Heart left ventricle (tissue), 16 donors: ENCODE results near the gene VWA8. TPM values are rescaled to one million over a fixed set of nuclear protein-coding genes. Genes with fewer than 3 reads are reported as not detected.
A peak's percentile ranks its signal among the peaks of the same experiment; 100 is the strongest.

Experiments
- ATAC-seq, 4 donors: fragments of 200-7000 bp; cut with Tn5 transposase; one replicate each; pipeline ENCODE4 v1.9.1; 2020 to 2022; ENCODE audit warnings: moderate library complexity in 4 of 4, mild to moderate bottlenecking in 3 of 4, moderate number of reproducible peaks in 1 of 4
- DNase-seq, 5 donors: peaks; one replicate each; pipeline ENCODE4 v3.0.0-alpha.2; 2020
- H3K27ac ChIP-seq, 12 donors: fragments of 200-600 bp; sonication (generic) in 4 of 12; one replicate each; pipeline versions ENCODE4 v1.5.0 to v1.8.0; 2016 to 2022; ENCODE audit warnings: mild to moderate bottlenecking in 2 of 12
- H3K27me3 ChIP-seq, 9 donors: fragments of 200-600 bp; sonication (generic) in 2 of 9; one replicate each; pipeline versions ENCODE4 v1.5.1 to v1.8.0; 2016 to 2022; ENCODE audit warnings: mild to moderate bottlenecking in 3 of 9
- H3K36me3 ChIP-seq, 9 donors: fragments of 200-600 bp; sonication (generic) in 2 of 9; one replicate each; pipeline versions ENCODE4 v1.5.0 to v1.8.0; 2018 to 2022; ENCODE audit warnings: mild to moderate bottlenecking in 2 of 9
- H3K4me1 ChIP-seq, 12 donors: fragments of 200-600 bp; sonication (generic) in 4 of 12; one replicate each; pipeline versions ENCODE4 v1.5.0 to v1.8.0; 2016 to 2022; ENCODE audit warnings: mild to moderate bottlenecking in 3 of 12
- H3K4me3 ChIP-seq, 12 donors: fragments of 200-600 bp; sonication (generic) in 4 of 12; one replicate each; pipeline versions ENCODE4 v1.5.0 to v1.8.0; 2017 to 2022; ENCODE audit warnings: mild to moderate bottlenecking in 9 of 12, moderate library complexity in 4 of 12
- H3K9me3 ChIP-seq, 12 donors: fragments of 200-600 bp; sonication (generic) in 4 of 12; one replicate each; pipeline versions ENCODE4 v1.5.0 to v1.8.0; 2016 to 2022; ENCODE audit warnings: mild to moderate bottlenecking in 1 of 12
- CTCF ChIP-seq, 12 donors: fragments of 200-600 bp; sonication (generic) in 4 of 12; IDR thresholded peaks; one replicate each; pipeline versions ENCODE4 v1.5.0 to v1.8.0; 2018 to 2022; ENCODE audit warnings: antibody characterized with exemption in 12 of 12, mild to moderate bottlenecking in 5 of 12
- POLR2A ChIP-seq, 2 donors: fragments of 450-650 bp; IDR thresholded peaks; one replicate each; pipeline ENCODE4 v1.6.1; 2017; ENCODE audit warnings: antibody characterized with exemption in 2 of 2, mild to moderate bottlenecking in 2 of 2, moderate library complexity in 2 of 2
- WGBS, 4 donors: extraction: QIAGEN DNeasy Blood & Tissue Kit in 2 of 4; methylation state at CpG; one replicate each; pipeline versions ENCODE4 v1.1.5 to v1.1.7; 2013 to 2018; 5-methylcytosine and 5-hydroxymethylcytosine counted together
- intact Hi-C, 10 donors: fragments of 100-400 bp; cut with DNase I; formaldehyde crosslinking; loops; one replicate each; pipeline versions ENCODE4 v1.11.1 to v1.14.2; 2022
- polyA plus RNA-seq, 2 donors: library from polyadenylated mRNA; stranded (reverse); fragments of 200-250 nt; gene quantifications; one replicate each; pipeline ENCODE4 v1.2.3, GENCODE V29; 2013
- total RNA-seq, 9 donors: library from RNA; depleted of rRNA in 2 of 9; stranded (reverse); fragments of >200 nt in 2 of 9; fragmentation: NEBNext Ultra II Directional in 3 of 9; extraction: Animal tissue kit (Norgen Biotek cat#: 25700) in 3 of 9; gene quantifications; one replicate each; pipeline versions ENCODE4 v1.1.0 to v1.2.4, GENCODE V29; 2016 to 2023
- donor health status: ischemic (EF 13 %, LVEDD 7.1; RV severe dilation, severe dysfunction).
- donor health status: healthy with polysubstance abuse.
- donor health status: DM: no; HTN: yes; CAD: no.
- donor health status: DM: no; HTN: no; CAD: no.
- donor health status: ischemic (EF 25% LVEDD 6.9; RV normal size, moderate dysfunction).
- donor health status: ischemic (EF 25% LVEDD 5.7; RV mildly dilated, moderate dysfunction).
- donor health status: healthy.
- donor health status: DM: yes; HTN: yes; CAD: no.
- donor health status: ischemic (EF 35%, LVEDD 5.7; RV mildly dilated, moderate dysfunction).
- donor health status: nonischemic (EF 11% LVEDD 7.7; RV severe dilation, severe dysfunction).
- donor health status: DM: yes; HTN: yes; CAD: no.
- donor health status: PGD.
- donor health status: ischemic (EF 29% LVEDD 5.4; RV normal size, mild dysfunction).
- donor health status: nonischemic (EF 23%, LVEDD 6.1; RV moderate dilation, normal function).

Gene VWA8
- total and polyA plus RNA-seq, 11 donors = 12.1 to 64.1 (median 41.8) TPM

DNA sequence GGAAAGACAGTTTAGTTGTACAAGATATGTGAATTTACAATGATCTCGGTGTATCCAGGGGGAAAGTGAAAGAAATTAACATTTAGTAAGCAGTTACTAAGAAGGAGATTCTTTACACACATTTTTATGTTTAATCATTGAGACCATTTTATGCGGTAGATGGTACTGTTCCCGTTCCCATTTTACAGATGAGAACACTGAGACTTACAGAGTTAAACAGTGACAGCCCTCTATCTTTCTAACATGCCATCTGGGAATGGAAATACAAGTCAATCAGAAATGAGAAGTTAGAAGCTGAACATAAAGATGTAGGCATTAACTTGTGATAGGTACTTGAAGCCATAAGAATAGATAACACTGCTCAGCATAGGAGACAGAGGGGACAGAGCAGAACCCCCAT, 144.9 kb downstream of the VWA8 start:
- ATAC-seq = no peak
- H3K27ac ChIP-seq = no peak overlapping the region
- TF ChIP-seq CTCF (IDR thresholded peaks at IDR 0.05) (no peak), POLR2A (IDR thresholded peaks at IDR 0.05) (no peak)
- intact Hi-C loops = no loop called here
- 95 to 99% (median 98%) methylated on average over 3 of the region's 3 CpGs for WGBS, 4 donors
- peaks cover 0 to 47% (median 22%) of the 10 kb centered on the region in 9 donors for H3K36me3 ChIP-seq
- H3K27me3 ChIP-seq = no peaks in the 10 kb centered on the region
- no peak for DNase-seq
- peaks cover 0 to 28% (median 13%) of the 10 kb centered on the region in 12 donors for H3K4me1 ChIP-seq
- H3K4me3 ChIP-seq = no peak overlapping the region
- peaks cover 0 to 8% (median 0%) of the 10 kb centered on the region in 12 donors for H3K9me3 ChIP-seq

GRCh38 chr13:41813426-41813825, 147.5 kb downstream of the VWA8 start:
- peaks cover 0 to 20% (median 13%) of the 10 kb centered on the region in 12 donors for H3K4me1 ChIP-seq
- peaks cover 0 to 58% (median 31%) of the 10 kb centered on the region in 9 donors for H3K36me3 ChIP-seq
- ATAC-seq (no peak), DNase-seq (no peak)
- H3K27me3 ChIP-seq = no peaks in the 10 kb centered on the region
- H3K27ac ChIP-seq = peak overlapping the region in 1 of 12 donors; percentile 60
- intact Hi-C loops = no loop called here
- peaks cover 0 to 8% (median 0%) of the 10 kb centered on the region in 12 donors for H3K9me3 ChIP-seq
- no peak for TF ChIP-seq CTCF (IDR thresholded peaks at IDR 0.05)
- no peak for TF ChIP-seq POLR2A (IDR thresholded peaks at IDR 0.05)
- H3K4me3 ChIP-seq = no peak overlapping the region

DNA sequence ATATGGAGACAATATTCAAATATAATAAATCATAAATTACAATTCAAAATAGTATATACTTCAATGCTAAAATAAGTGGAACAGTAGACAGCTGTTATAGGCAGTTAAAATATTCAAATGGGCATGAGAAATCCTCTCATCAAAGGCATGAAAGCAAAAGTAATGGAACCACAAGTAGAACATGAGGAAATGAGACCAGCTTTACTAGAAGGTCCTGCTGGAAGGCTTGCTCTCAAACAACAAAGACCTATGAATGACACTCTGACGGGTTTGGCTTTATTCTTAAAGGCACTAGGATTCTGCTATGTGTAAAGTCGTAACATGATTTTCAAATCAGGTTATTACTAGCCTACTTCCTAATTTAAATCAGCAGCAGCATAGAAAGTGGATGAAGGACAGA, 148.1 kb downstream of the VWA8 start:
- peaks cover 0 to 20% (median 13%) of the 10 kb centered on the region in 12 donors for H3K4me1 ChIP-seq
- DNase-seq = no peak
- no peak for TF ChIP-seq CTCF (IDR thresholded peaks at IDR 0.05)
- no peak for TF ChIP-seq POLR2A (IDR thresholded peaks at IDR 0.05)
- 94 to 96% (median 95%) methylated on average over 2 of the region's 2 CpGs for WGBS, 4 donors
- H3K27me3 ChIP-seq = no peaks in the 10 kb centered on the region
- intact Hi-C loops = no loop called here
- H3K36me3 ChIP-seq = peaks cover 0 to 58% (median 31%) of the 10 kb centered on the region in 9 donors
- peaks cover 0 to 8% (median 0%) of the 10 kb centered on the region in 12 donors for H3K9me3 ChIP-seq
- H3K4me3 ChIP-seq = no peak overlapping the region
- peak overlapping the region in 1 of 12 donors; percentile 60 for H3K27ac ChIP-seq
- no peak for ATAC-seq

- DNase-seq (no peak), ATAC-seq (peak in 2 of 4 donors; percentile 38 to 42)
- no peak for TF ChIP-seq POLR2A (IDR thresholded peaks at IDR 0.05)
- TF ChIP-seq CTCF (IDR thresholded peaks at IDR 0.05) = no peak
- intact Hi-C loops = no loop called here
- H3K4me1 ChIP-seq = peaks cover 0 to 20% (median 13%) of the 10 kb centered on the region in 12 donors
- H3K9me3 ChIP-seq = peaks cover 0 to 8% (median 0%) of the 10 kb centered on the region in 12 donors
- no peak overlapping the region for H3K4me3 ChIP-seq
- no peaks in the 10 kb centered on the region for H3K27me3 ChIP-seq
- WGBS, 4 donors = 83 to 95% (median 90%) methylated on average over 1 of the region's 1 CpG
- H3K36me3 ChIP-seq = peaks cover 0 to 58% (median 31%) of the 10 kb centered on the region in 9 donors
- H3K27ac ChIP-seq = peak overlapping the region in 8 of 12 donors; percentile 25 to 70 (median 52)
Observed at GRCh38 chr13:41812237-41812636, 148.7 kb downstream of the VWA8 start.
